Stimulated activated effector memory CD8-positive, alpha-beta T cell treated with anti-CD3 and anti-CD28 coated beads, Interleukin-12 subunit alpha, Interleukin-12 subunit beta, amount 100 ng/mL, for 72 hours (primary cell): Measurements from ENCODE around the gene RACK1.
A peak's percentile ranks its signal among the peaks of the same experiment; 100 is the strongest.
"Not testable (repeated sequence)": the region's sequence is repeated elsewhere in the genome, so short reads cannot be mapped to it uniquely, and the experiment has no call there.

Experiments used
- ATAC-seq: fragments of 150-1000 bp; cut with Tn5 transposase; 2 replicates; pipeline ENCODE4 v1.10.0; 2021
- DNase-seq, 2 donors: peaks; one replicate each; pipeline ENCODE4 v3.0.0; 2021 to 2022; ENCODE audit warnings: low spot score in 2 of 2
- H3K27ac Mint-ChIP-seq: one replicate; pipeline ENCODE4 v1.8.0; 2022; ENCODE audit warnings: mild to moderate bottlenecking, mixed read lengths
- H3K36me3 Mint-ChIP-seq: one replicate; pipeline ENCODE4 v1.8.0; 2022; ENCODE audit warnings: mild to moderate bottlenecking, mixed read lengths
- H3K4me1 Mint-ChIP-seq: one replicate; pipeline ENCODE4 v1.8.0; 2022; ENCODE audit warnings: mixed read lengths
- H3K4me3 Mint-ChIP-seq: one replicate; pipeline ENCODE4 v1.8.0; 2022; ENCODE audit warnings: mild to moderate bottlenecking, mixed read lengths
- H3K9me3 Mint-ChIP-seq: one replicate; pipeline ENCODE4 v1.8.0; 2022; ENCODE audit warnings: mixed read lengths

RACK1 gene

GRCh38 chr5:181215997-181216989 is 27.4 kb downstream of the RACK1 start:
- Mint-ChIP-seq H3K27ac (peak overlapping the region; percentile 82), H3K4me1 (peaks cover 43% of the 10 kb centered on the region), H3K36me3 (peaks cover 40% of the 10 kb centered on the region), H3K4me3 (peak overlapping the region; percentile 83), H3K9me3 (no peaks in the 10 kb centered on the region)
- ATAC-seq (no peak), DNase-seq (peak in 1 of 2 donors; percentile 68)

DNA sequence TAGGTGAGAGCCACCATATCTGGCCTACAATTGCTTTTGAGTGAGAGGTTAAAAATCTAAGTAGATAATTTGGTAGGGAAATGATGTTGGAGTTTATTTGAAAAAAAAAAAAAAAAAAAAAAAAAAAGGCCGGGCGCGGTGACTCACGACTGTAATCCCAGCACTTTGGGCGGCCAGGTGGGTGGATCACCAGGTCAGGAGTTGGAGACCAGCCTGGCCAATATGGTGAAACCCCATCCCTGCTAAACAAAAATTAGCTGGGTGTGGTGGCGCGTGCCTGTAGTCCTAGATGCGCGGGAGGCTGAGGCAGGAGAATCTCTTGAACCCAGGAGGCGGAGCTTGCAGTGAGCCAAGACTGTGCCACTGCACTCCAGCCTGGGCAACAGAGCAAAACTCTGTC is 29.5 kb downstream of the RACK1 start:
- peaks cover 22% of the 10 kb centered on the region for H3K4me1 Mint-ChIP-seq
- not testable (repeated sequence) for H3K27ac Mint-ChIP-seq, DNase-seq, H3K9me3 Mint-ChIP-seq, ATAC-seq, H3K4me3 Mint-ChIP-seq
- H3K36me3 Mint-ChIP-seq: peaks cover 23% of the 10 kb centered on the region

DNA sequence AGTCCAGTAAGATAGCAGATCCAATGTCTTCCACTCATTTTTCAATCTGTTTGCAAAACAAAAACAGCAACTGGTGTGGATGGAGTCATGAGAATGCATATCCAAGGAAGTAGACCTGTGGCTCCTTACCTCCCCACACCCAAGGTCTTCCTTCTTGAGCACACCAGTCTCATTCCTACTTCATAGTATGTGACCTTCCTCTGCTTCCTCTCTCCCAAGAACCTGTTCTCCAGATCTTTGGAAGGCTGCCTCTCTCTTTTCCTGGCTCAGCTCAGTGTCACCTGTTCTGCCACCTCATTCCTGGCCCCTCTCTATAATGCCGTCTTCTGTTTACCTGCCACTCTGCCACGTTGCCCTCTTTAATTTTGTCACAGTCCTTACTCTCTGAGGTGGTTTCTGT is 30.8 kb downstream of the RACK1 start:
- H3K4me3 Mint-ChIP-seq: no peak overlapping the region
- DNase-seq (no peak), ATAC-seq (no peak)
- no peaks in the 10 kb centered on the region for H3K9me3 Mint-ChIP-seq
- H3K36me3 Mint-ChIP-seq: peaks cover 15% of the 10 kb centered on the region
- no peak overlapping the region for H3K27ac Mint-ChIP-seq
- peaks cover 20% of the 10 kb centered on the region for H3K4me1 Mint-ChIP-seq

DNA sequence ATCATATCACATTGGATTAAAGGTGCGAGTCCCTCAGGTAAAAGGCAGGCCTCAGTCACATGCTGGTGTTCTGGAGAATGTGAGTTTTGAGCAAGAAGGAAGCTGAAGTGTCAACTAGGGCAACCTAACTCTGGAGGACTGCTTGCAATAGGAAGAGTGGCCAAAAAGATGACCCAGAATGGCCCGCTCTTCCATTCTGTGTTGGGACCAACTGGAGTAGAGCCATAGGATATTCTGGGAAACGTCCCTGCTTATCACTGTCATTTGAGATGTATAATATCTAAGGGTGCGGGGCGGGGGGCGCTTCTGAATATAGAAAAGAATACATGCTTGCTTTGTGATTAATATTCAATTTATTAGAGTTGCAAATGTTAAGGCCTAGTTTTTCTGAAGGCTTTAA is 31.6 kb downstream of the RACK1 start:
- peaks cover 21% of the 10 kb centered on the region for H3K4me1 Mint-ChIP-seq
- no peak overlapping the region for H3K4me3 Mint-ChIP-seq
- H3K27ac Mint-ChIP-seq: no peak overlapping the region
- DNase-seq (no peak), ATAC-seq (no peak)
- H3K36me3 Mint-ChIP-seq: peaks cover 15% of the 10 kb centered on the region
- no peaks in the 10 kb centered on the region for H3K9me3 Mint-ChIP-seq

GRCh38 chr5:181211208-181211607 is 32.5 kb downstream of the RACK1 start:
- ATAC-seq: no peak
- Mint-ChIP-seq H3K27ac (no peak overlapping the region), H3K9me3 (no peaks in the 10 kb centered on the region), H3K4me3 (no peak overlapping the region), H3K36me3 (peaks cover 21% of the 10 kb centered on the region), H3K4me1 (peaks cover 25% of the 10 kb centered on the region)
- DNase-seq: no peak

DNA sequence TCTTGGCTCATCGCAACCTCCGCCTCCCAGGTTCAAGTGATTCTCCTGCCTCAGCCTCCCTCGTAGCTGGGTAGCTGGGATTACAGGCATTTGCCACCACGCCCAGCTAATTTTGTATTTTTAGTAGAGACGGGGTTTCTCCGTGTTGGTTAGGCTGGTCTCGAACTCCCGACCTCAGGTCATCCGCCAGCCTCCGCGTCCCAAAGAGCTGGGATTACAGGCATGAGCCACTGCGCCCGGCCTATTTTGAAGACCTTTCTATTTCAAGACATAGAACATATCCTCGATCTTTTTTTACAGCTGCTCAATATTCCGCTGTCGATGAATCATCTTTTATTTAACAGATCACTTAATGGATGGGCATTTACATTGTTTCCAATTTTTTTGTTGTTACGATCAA is 33.0 kb downstream of the RACK1 start:
- H3K4me3 Mint-ChIP-seq, H3K9me3 Mint-ChIP-seq, H3K27ac Mint-ChIP-seq, ATAC-seq, DNase-seq: not testable (repeated sequence)
- H3K36me3 Mint-ChIP-seq: peaks cover 26% of the 10 kb centered on the region
- peaks cover 28% of the 10 kb centered on the region for H3K4me1 Mint-ChIP-seq

GRCh38 chr5:181210148-181210547 is 33.6 kb downstream of the RACK1 start:
- not testable (repeated sequence) for H3K4me3 Mint-ChIP-seq, ATAC-seq

GRCh38 chr5:181209006-181209405 is 34.7 kb downstream of the RACK1 start:
- Mint-ChIP-seq H3K4me1 (peaks cover 37% of the 10 kb centered on the region), H3K36me3 (peaks cover 31% of the 10 kb centered on the region)
- not testable (repeated sequence) for H3K27ac Mint-ChIP-seq, ATAC-seq, H3K9me3 Mint-ChIP-seq, H3K4me3 Mint-ChIP-seq, DNase-seq

More at GRCh38 chr5:181210148-181210547, 33.6 kb downstream of the RACK1 start:
- not testable (repeated sequence) for DNase-seq, H3K27ac Mint-ChIP-seq, H3K9me3 Mint-ChIP-seq
- peaks cover 33% of the 10 kb centered on the region for H3K4me1 Mint-ChIP-seq
- H3K36me3 Mint-ChIP-seq: peaks cover 31% of the 10 kb centered on the region

- peaks cover 39% of the 10 kb centered on the region for H3K4me1 Mint-ChIP-seq
- peak overlapping the region; percentile 82 for H3K4me3 Mint-ChIP-seq
- DNase-seq (no peak), ATAC-seq (no peak)
- H3K27ac Mint-ChIP-seq: peak overlapping the region; percentile 100
- H3K36me3 Mint-ChIP-seq: peaks cover 31% of the 10 kb centered on the region
- H3K9me3 Mint-ChIP-seq: no peaks in the 10 kb centered on the region
These were observed 35.8 kb downstream of the RACK1 start for GRCh38 chr5:181207960-181208253.

DNA sequence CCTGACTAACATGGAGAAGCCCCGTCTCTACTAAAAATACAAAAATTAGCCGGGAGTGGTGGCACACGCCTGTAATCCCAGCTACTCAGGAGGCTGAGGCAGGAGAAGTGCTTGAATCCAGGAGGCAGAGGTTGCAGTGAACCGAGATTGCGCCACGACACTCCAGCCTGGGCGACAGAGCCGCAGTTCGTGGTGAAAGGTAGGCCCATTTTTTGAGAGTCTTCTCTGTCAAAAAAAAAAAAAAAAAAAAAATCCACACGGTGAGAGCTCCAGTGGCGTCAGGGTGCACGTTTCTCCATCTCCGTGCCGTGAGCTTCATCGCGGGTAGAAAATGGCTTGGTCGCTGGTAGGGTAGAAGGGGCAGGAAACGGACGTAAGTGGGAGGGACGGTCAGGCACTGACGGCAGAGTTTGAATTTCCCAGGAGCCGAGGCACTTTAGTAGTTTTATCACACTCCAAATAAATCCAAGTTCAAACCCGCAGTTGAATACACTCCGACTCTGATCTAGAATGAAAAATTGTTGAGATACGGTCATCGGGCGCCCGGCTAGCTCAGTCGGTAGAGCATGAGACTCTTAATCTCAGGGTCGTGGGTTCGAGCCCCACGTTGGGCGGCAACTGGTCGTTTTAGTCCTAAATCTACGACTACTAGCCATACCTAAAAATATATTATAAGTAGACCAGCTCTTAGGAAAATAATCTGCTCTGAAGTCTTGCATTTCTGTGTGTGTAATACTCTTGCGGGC is 36.3 kb downstream of the RACK1 start:
- Mint-ChIP-seq H3K27ac (peak overlapping the region; percentile 100), H3K36me3 (peaks cover 31% of the 10 kb centered on the region), H3K9me3 (no peaks in the 10 kb centered on the region), H3K4me3 (peak overlapping the region; percentile 82), H3K4me1 (peaks cover 39% of the 10 kb centered on the region)
- DNase-seq (peak; percentile 70 to 93), ATAC-seq (peak; percentile 74)

DNA sequence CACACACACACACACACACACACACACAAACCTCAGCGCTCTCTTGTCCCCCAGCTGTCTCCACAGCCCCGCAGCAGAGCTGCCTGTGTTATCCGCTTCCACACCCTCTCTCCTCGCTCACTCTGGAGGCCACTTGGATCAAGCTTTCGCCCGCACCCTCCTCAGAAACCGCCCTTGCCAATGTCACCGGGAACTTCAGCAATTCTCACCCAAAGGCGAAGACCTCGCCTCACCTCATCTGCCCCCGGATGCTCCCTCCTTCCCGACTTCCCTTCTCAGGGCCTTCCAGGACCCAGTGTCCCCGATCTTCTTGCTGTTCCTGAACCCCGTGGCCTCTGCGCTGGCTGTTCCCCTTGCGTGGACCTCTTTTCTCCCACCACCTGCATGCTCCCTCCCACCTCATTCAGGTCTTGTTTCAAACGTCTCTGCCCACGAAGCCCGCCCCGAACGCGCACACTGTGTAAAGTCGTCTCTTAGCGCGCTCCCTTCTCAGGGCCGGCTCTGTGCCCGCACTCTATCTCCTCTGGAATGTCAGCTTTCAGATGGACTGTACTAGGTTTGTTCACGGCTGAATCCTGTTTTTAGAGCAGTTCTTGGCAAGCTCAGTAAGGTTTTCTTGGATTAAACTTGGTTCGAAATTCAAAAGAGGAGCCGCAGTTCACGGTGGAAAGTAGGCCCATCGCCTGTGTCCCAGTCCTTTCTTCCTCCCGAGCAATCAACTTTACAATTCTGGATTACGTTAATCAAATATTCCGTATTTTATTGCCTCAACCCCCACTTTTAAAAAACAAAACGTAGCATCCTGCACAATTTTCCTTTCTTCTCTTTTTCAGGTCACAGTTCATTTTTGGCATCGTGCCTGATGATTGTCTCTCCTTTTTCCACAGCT is 37.7 kb downstream of the RACK1 start:
- Mint-ChIP-seq H3K36me3 (peaks cover 31% of the 10 kb centered on the region), H3K9me3 (no peaks in the 10 kb centered on the region), H3K4me1 (peaks cover 39% of the 10 kb centered on the region), H3K4me3 (peak overlapping the region; percentile 82), H3K27ac (peak overlapping the region; percentile 100)
- ATAC-seq: no peak
- no peak for DNase-seq

GRCh38 chr5:181204826-181205760 is 38.6 kb downstream of the RACK1 start, which contains the start of gene TRIM7:
TSS of gene TRIM7 (minus strand) at chr5:181205196. CDS start at chr5:181205110, 86 bp downstream.
- ATAC-seq (peak; percentile 29), DNase-seq (peak in 1 of 2 donors; percentile 72)
- Mint-ChIP-seq H3K27ac (peak within 1 kb of the TSS; percentile 100), H3K9me3 (no peaks in the 10 kb centered on the region), H3K4me3 (peak within 1 kb of the TSS; percentile 82), H3K4me1 (peaks cover 39% of the 10 kb centered on the region), H3K36me3 (peaks cover 31% of the 10 kb centered on the region)

GRCh38 chr5:181204113-181204825 is 39.4 kb downstream of the RACK1 start:
- H3K9me3 Mint-ChIP-seq: no peaks in the 10 kb centered on the region
- peaks cover 31% of the 10 kb centered on the region for H3K36me3 Mint-ChIP-seq
- H3K27ac Mint-ChIP-seq: peak overlapping the region; percentile 54
- DNase-seq (peak in 1 of 2 donors; percentile 72), ATAC-seq (peak; percentile 9)
- peaks cover 41% of the 10 kb centered on the region for H3K4me1 Mint-ChIP-seq
- peak overlapping the region; percentile 82 for H3K4me3 Mint-ChIP-seq
